HG02840 (cell line): ENCODE data around the gene CABP4.

Source experiments
- ATAC-seq: cut with Tn5 transposase; IDR thresholded peaks from one replicate; pipeline ENCODE4 v1.9.1; 2021; ENCODE audit warnings: mild to moderate bottlenecking, moderate library complexity, moderate number of reproducible peaks; ENCODE audit not compliant: unreplicated experiment, low FRiP score

CABP4 gene

GRCh38 chr11:67492801-67493547 is 37.8 kb downstream of the CABP4 start:
- ATAC-seq: no peak

GRCh38 chr11:67493548-67494370 is 38.6 kb downstream of the CABP4 start:
- no peak for ATAC-seq

GRCh38 chr11:67494371-67495233 is 39.4 kb downstream of the CABP4 start:
- no peak for ATAC-seq

GRCh38 chr11:67495234-67496005 is 40.3 kb downstream of the CABP4 start:
- ATAC-seq: no peak

GRCh38 chr11:67496113-67496512 is 41.0 kb downstream of the CABP4 start:
- no peak for ATAC-seq

GRCh38 chr11:67497656-67498291 is 42.6 kb downstream of the CABP4 start:
- ATAC-seq: no peak

GRCh38 chr11:67498544-67498972 is 43.4 kb downstream of the CABP4 start:
- ATAC-seq: no peak

- no peak for ATAC-seq
Measured at GRCh38 chr11:67499808-67500483, 44.8 kb downstream of the CABP4 start.

- ATAC-seq: no peak
Measured at GRCh38 chr11:67500484-67500821, 45.3 kb downstream of the CABP4 start.

- no peak for ATAC-seq
Measured at GRCh38 chr11:67500831-67501715, 45.9 kb downstream of the CABP4 start.

GRCh38 chr11:67501854-67502253 is 46.7 kb downstream of the CABP4 start:
- ATAC-seq: no peak

- no peak for ATAC-seq
Measured at GRCh38 chr11:67502328-67502979, 47.3 kb downstream of the CABP4 start.

GRCh38 chr11:67503119-67504004 is 48.2 kb downstream of the CABP4 start:
- ATAC-seq: no peak

GRCh38 chr11:67504005-67504949 is 49.1 kb downstream of the CABP4 start:
- ATAC-seq: no peak

GRCh38 chr11:67504950-67505581 is 49.9 kb downstream of the CABP4 start, which contains the start of gene PITPNM1:
PITPNM1 (minus strand) TSS chr11:67505363; CDS start chr11:67504180, 1,183 bp downstream.
- no peak for ATAC-seq
